Measurements from ENCODE around the gene PCDHB12. TPM values are rescaled to one million over a fixed set of nuclear protein-coding genes. Genes with fewer than 3 reads are reported as not detected.
A peak's percentile ranks its signal among the peaks of the same experiment; 100 is the strongest.
"Not testable (repeated sequence)": the region's sequence is repeated elsewhere in the genome, so short reads cannot be mapped to it uniquely, and the experiment has no call there.

PCDHB12 gene
- total RNA-seq, 2 donors from 2014 or later = not detected

DNA sequence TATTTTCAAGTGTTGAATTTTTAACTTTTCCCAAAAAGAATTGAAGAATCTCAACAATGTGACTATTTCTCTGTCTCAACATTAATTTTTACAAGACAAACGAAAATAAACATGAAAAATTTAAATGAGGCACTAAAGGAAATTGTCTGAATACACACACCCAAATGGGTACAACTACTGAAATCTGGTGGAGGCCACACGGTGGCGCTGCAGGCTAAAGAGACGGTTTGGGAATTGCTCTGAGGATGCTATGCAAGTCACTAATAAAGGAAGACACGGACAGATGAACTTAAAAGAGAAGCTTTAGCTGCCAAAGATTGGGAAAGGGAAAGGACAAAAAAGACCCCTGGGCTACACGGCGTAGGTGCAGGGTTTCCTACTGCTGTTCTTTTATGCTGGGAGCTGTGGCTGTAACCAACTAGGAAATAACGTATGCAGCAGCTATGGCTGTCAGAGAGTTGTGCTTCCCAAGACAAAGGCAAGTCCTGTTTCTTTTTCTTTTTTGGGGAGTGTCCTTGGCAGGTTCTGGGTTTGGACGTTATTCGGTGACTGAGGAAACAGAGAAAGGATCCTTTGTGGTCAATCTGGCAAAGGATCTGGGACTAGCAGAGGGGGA lies 16.3 kb upstream of the PCDHB12 start, which contains the start of gene PCDHB10:
Gene PCDHB10 (plus strand): TSS at position 244 of the 616 bp plus-strand sequence. CDS start 200 bp downstream, at position 444.
- no peak within 1 kb of the TSS for H3K4me3 Mint-ChIP-seq
- peaks cover 20% of the 10 kb centered on the region for H3K27me3 Mint-ChIP-seq
- peaks cover 12% of the 10 kb centered on the region for H3K9me3 Mint-ChIP-seq
- H3K4me1 Mint-ChIP-seq = peaks cover under 1% of the 10 kb centered on the region
- H3K27ac Mint-ChIP-seq = no peak within 1 kb of the TSS
- H3K36me3 Mint-ChIP-seq (ENCODE audit: low read depth) = no peaks in the 10 kb centered on the region
- ATAC-seq (replicated peaks) = peak; percentile 43

DNA sequence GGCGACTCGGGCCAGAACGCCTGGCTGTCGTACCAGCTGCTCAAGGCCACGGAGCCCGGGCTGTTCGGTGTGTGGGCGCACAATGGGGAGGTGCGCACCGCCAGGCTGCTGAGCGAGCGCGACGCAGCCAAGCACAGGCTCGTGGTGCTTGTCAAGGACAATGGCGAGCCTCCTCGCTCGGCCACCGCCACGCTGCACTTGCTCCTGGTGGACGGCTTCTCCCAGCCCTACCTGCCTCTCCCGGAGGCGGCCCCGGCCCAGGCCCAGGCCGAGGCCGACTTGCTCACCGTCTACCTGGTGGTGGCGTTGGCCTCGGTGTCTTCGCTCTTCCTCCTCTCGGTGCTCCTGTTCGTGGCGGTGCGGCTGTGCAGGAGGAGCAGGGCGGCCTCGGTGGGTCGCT lies 14.2 kb upstream of the PCDHB12 start:
- H3K4me1 Mint-ChIP-seq; ATAC-seq (replicated peaks); H3K36me3 Mint-ChIP-seq (ENCODE audit: low read depth); H3K27ac Mint-ChIP-seq; H3K4me3 Mint-ChIP-seq: not testable (repeated sequence)
- H3K9me3 Mint-ChIP-seq = peaks cover 18% of the 10 kb centered on the region
- H3K27me3 Mint-ChIP-seq = peaks cover 27% of the 10 kb centered on the region

DNA sequence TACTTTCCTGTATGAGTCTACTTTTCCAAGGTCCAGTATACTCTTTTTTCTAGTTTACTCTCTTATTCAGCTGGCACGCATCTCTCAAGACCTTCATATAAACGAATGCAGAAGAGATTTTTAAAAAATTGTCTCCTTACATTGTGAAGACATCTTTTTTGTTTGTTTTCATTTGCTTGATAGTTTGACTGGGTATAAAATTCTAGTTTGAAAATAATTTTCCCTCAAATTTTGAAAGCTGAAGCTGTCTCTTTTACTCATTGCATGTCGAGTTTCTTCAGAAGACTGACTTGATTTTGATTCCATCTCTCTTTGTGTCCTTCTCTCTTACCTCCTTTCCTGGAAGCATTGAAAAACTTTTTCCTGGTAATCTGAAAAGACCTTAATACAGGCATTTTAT lies 12.2 kb upstream of the PCDHB12 start:
- no peaks in the 10 kb centered on the region for H3K36me3 Mint-ChIP-seq (ENCODE audit: low read depth)
- peaks cover 18% of the 10 kb centered on the region for H3K9me3 Mint-ChIP-seq
- H3K27ac Mint-ChIP-seq = no peak overlapping the region
- no peaks in the 10 kb centered on the region for H3K4me1 Mint-ChIP-seq
- H3K4me3 Mint-ChIP-seq = no peak overlapping the region
- ATAC-seq (replicated peaks) = no peak
- H3K27me3 Mint-ChIP-seq = peaks cover 35% of the 10 kb centered on the region

DNA sequence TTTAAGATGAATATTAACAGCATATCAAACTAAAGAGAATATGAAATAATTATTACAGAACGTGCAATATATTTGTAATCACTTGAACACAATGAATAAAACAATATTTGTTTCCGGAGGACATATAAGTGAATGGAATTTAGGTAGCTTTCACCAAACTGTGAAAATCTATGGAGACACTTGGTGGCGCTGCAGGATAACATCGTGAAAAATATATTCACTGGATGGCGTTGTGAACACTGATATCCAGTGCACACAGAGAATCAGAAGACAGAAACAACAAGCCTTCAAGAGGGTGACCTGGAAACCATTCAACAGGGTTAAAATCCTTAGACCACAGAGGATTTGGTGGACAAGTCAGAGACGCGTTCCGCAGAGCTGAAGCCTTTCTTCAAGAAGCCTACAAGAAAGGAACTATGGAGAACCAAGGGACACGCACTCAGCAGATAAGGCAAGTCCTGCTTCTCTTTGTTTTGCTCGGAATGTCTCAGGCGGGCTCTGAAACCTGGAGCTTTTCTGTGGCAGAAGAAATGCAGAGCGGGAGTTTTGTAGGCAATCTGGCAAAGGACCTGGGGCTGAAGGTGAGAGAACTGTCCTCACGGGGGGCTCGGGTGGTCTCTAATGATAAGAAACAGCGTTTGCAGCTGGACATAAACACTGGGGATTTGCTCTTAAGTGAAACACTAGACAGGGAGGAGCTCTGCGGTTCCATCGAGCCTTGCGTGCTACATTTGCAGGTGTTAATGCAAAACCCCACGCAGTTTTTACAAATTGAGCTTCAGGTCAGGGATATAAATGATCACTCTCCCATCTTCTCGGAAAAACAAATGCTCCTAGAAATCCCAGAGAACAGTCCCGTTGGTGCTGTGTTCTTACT lies 8.9 kb upstream of the PCDHB12 start, which contains the start of gene PCDHB11:
Gene PCDHB11 (plus strand): TSS at position 269 of the 877 bp plus-strand sequence. CDS start 148 bp downstream, at position 417.
- Mint-ChIP-seq H3K4me3 (no peak within 1 kb of the TSS), H3K27me3 (peaks cover 26% of the 10 kb centered on the region), H3K27ac (no peak within 1 kb of the TSS), H3K9me3 (peaks cover 18% of the 10 kb centered on the region), H3K4me1 (no peaks in the 10 kb centered on the region), H3K36me3 (ENCODE audit: low read depth) (no peaks in the 10 kb centered on the region)
- no peak for ATAC-seq (replicated peaks)

DNA sequence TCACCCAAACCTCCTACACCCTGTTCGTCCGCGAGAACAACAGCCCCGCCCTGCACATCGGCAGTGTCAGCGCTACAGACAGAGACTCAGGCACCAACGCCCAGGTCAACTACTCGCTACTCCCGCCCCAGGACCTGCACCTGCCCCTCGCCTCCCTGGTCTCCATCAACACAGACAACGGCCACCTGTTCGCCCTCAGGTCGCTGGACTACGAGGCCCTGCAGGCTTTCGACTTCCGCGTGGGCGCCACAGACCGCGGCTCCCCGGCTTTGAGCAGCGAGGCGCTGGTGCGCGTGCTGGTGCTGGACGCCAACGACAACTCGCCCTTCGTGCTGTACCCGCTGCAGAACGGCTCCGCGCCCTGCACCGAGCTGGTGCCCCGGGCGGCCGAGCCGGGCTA lies 7.4 kb upstream of the PCDHB12 start:
- not testable (repeated sequence) for H3K36me3 Mint-ChIP-seq (ENCODE audit: low read depth); H3K4me3 Mint-ChIP-seq; ATAC-seq (replicated peaks); H3K4me1 Mint-ChIP-seq; H3K27ac Mint-ChIP-seq
- Mint-ChIP-seq H3K9me3 (peaks cover 17% of the 10 kb centered on the region), H3K27me3 (peaks cover 25% of the 10 kb centered on the region)

DNA sequence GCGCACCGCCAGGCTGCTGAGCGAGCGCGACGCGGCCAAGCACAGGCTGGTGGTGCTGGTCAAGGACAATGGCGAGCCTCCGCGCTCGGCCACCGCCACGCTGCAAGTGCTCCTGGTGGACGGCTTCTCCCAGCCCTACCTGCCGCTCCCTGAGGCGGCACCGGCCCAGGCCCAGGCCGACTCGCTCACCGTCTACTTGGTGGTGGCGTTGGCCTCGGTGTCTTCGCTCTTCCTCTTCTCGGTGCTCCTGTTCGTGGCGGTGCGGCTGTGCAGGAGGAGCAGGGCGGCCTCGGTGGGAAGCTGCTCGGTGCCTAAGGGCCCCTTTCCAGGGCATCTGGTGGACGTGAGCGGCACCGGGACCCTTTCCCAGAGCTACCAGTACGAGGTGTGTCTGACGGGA lies 6.9 kb upstream of the PCDHB12 start:
- not testable (repeated sequence) for H3K27ac Mint-ChIP-seq; H3K4me1 Mint-ChIP-seq; H3K36me3 Mint-ChIP-seq (ENCODE audit: low read depth); ATAC-seq (replicated peaks); H3K4me3 Mint-ChIP-seq
- Mint-ChIP-seq H3K9me3 (peaks cover 13% of the 10 kb centered on the region), H3K27me3 (peaks cover 28% of the 10 kb centered on the region)

- not testable (repeated sequence) for ATAC-seq (replicated peaks); H3K4me3 Mint-ChIP-seq; H3K9me3 Mint-ChIP-seq; H3K36me3 Mint-ChIP-seq (ENCODE audit: low read depth); H3K27ac Mint-ChIP-seq; H3K4me1 Mint-ChIP-seq
- peaks cover 50% of the 10 kb centered on the region for H3K27me3 Mint-ChIP-seq
Observed at GRCh38 chr5:141210281-141210680, 1.8 kb downstream of the PCDHB12 start.

GRCh38 chr5:141210849-141211248 lies 2.3 kb downstream of the PCDHB12 start:
- ATAC-seq (replicated peaks); H3K27ac Mint-ChIP-seq; H3K36me3 Mint-ChIP-seq (ENCODE audit: low read depth); H3K9me3 Mint-ChIP-seq; H3K4me1 Mint-ChIP-seq; H3K4me3 Mint-ChIP-seq: not testable (repeated sequence)
- peaks cover 50% of the 10 kb centered on the region for H3K27me3 Mint-ChIP-seq

- not testable (repeated sequence) for H3K4me1 Mint-ChIP-seq; ATAC-seq (replicated peaks); H3K27ac Mint-ChIP-seq; H3K36me3 Mint-ChIP-seq (ENCODE audit: low read depth); H3K9me3 Mint-ChIP-seq
- peak within 1 kb of the TSS; percentile 39 for H3K4me3 Mint-ChIP-seq
- peaks cover 46% of the 10 kb centered on the region for H3K27me3 Mint-ChIP-seq
Observed at GRCh38 chr5:141213656-141214339, 5.3 kb downstream of the PCDHB12 start, which contains the start of gene PCDHB13. TSS of gene PCDHB13 (plus strand) at chr5:141213919. CDS start at chr5:141214124, 205 bp downstream.

GRCh38 chr5:141214583-141214982 lies 6.1 kb downstream of the PCDHB12 start:
- H3K27me3 Mint-ChIP-seq = peaks cover 44% of the 10 kb centered on the region
- H3K4me3 Mint-ChIP-seq; ATAC-seq (replicated peaks); H3K4me1 Mint-ChIP-seq; H3K36me3 Mint-ChIP-seq (ENCODE audit: low read depth); H3K27ac Mint-ChIP-seq; H3K9me3 Mint-ChIP-seq: not testable (repeated sequence)

DNA sequence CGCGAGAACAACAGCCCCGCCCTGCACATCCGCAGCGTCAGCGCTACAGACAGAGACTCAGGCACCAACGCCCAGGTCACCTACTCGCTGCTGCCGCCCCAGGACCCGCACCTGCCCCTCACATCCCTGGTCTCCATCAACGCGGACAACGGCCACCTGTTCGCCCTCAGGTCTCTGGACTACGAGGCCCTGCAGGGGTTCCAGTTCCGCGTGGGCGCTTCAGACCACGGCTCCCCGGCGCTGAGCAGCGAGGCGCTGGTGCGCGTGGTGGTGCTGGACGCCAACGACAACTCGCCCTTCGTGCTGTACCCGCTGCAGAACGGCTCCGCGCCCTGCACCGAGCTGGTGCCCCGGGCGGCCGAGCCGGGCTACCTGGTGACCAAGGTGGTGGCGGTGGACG lies 7.0 kb downstream of the PCDHB12 start:
- H3K4me3 Mint-ChIP-seq; H3K4me1 Mint-ChIP-seq; H3K27ac Mint-ChIP-seq; ATAC-seq (replicated peaks); H3K36me3 Mint-ChIP-seq (ENCODE audit: low read depth): not testable (repeated sequence)
- H3K27me3 Mint-ChIP-seq = peaks cover 46% of the 10 kb centered on the region
- H3K9me3 Mint-ChIP-seq = peaks cover 13% of the 10 kb centered on the region

GRCh38 chr5:141216035-141216434 lies 7.5 kb downstream of the PCDHB12 start:
- H3K36me3 Mint-ChIP-seq (ENCODE audit: low read depth); H3K4me1 Mint-ChIP-seq; ATAC-seq (replicated peaks); H3K4me3 Mint-ChIP-seq; H3K27ac Mint-ChIP-seq: not testable (repeated sequence)
- H3K27me3 Mint-ChIP-seq = peaks cover 49% of the 10 kb centered on the region
- H3K9me3 Mint-ChIP-seq = peaks cover 14% of the 10 kb centered on the region

GRCh38 chr5:141223112-141223783 lies 14.7 kb downstream of the PCDHB12 start, which contains the start of gene PCDHB14:
TSS of gene PCDHB14 (plus strand) at chr5:141223343. CDS start at chr5:141223506, 163 bp downstream.
- no peak for ATAC-seq (replicated peaks)
- no peaks in the 10 kb centered on the region for H3K36me3 Mint-ChIP-seq (ENCODE audit: low read depth)
- H3K27me3 Mint-ChIP-seq = peaks cover 52% of the 10 kb centered on the region
- H3K4me1 Mint-ChIP-seq = no peaks in the 10 kb centered on the region
- H3K9me3 Mint-ChIP-seq = peaks cover 21% of the 10 kb centered on the region
- H3K4me3 Mint-ChIP-seq = peak within 1 kb of the TSS; percentile 4
- H3K27ac Mint-ChIP-seq = no peak within 1 kb of the TSS

GRCh38 chr5:141224844-141225243 lies 16.3 kb downstream of the PCDHB12 start:
- not testable (repeated sequence) for H3K36me3 Mint-ChIP-seq (ENCODE audit: low read depth); H3K4me1 Mint-ChIP-seq; H3K27ac Mint-ChIP-seq; H3K4me3 Mint-ChIP-seq; ATAC-seq (replicated peaks)
- Mint-ChIP-seq H3K9me3 (peaks cover 17% of the 10 kb centered on the region), H3K27me3 (peaks cover 47% of the 10 kb centered on the region)

Data from activated T-helper 17 cell treated with anti-CD3 and anti-CD28 coated beads, Interleukin-2, amount 50 U/mL, for 72 hours (primary cell).